Kidney epithelial cell (primary cell): ENCODE results near the gene SFT2D3. TPM values are rescaled to one million over a fixed set of nuclear protein-coding genes. Genes with fewer than 3 reads are reported as not detected.

Source experiments
- DNase-seq: peaks from one replicate; pipeline ENCODE4 v3.0.0-alpha.2; 2010; ENCODE audit warnings: low read depth
- H3K27me3 ChIP-seq: 2 replicates; pipeline ENCODE4 v1.6.0; 2011; ENCODE audit warnings: low read length; ENCODE audit not compliant: control insufficient read depth, insufficient read depth
- H3K36me3 ChIP-seq: 2 replicates; pipeline ENCODE4 v1.5.1; 2011; ENCODE audit warnings: low read length; ENCODE audit not compliant: control insufficient read depth, insufficient read depth
- H3K4me3 ChIP-seq: 2 replicates; pipeline ENCODE4 v1.5.1; 2011; ENCODE audit warnings: low read depth, mild to moderate bottlenecking, control low read depth, low read length
- total RNA-seq: library from RNA; depleted of rRNA; stranded (reverse); fragments of >200 nt; gene quantifications from 2 replicates; pipeline ENCODE4 v1.2.3, GENCODE V29; 2015
- TF ChIP-seq, protein P1 (sequence below): IDR thresholded peaks from 2 replicates; pipeline ENCODE4 v1.5.1; 2011; ENCODE audit warnings: mild to moderate bottlenecking, moderate library complexity, low read length, control low read depth, inconsistent platforms; ENCODE audit not compliant: insufficient read depth, poor library complexity, severe bottlenecking

The SFT2D3 gene
- total RNA-seq, 1 donor from 2014 or later, result 8.7 TPM

DNA sequence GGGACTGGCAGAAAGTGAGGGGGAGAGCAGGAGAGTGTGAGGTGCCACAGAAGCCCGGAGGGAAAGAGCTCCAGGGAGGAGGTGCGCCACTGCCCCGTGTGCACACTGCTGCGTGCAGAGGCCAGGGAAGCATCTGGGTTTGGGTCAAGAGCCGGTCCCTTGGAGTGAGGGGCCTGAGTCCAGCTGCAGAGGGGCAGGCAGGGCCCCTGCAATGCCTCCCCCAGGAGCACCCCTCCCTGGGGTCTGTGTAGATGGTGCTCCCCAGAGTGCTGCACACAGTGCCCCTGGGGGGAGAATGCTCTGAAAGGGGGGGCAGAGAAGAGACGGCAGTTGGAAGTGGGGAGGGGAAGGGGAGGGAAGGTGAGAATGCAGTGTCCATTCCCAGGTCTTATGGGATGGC is 22.3 kb upstream of the SFT2D3 start:
- DNase-seq, result no peak
- Histone ChIP-seq H3K36me3 (no peaks in the 10 kb centered on the region), H3K27me3 (peaks cover 37% of the 10 kb centered on the region), H3K4me3 (no peak overlapping the region)
- TF ChIP-seq, protein P1, sequence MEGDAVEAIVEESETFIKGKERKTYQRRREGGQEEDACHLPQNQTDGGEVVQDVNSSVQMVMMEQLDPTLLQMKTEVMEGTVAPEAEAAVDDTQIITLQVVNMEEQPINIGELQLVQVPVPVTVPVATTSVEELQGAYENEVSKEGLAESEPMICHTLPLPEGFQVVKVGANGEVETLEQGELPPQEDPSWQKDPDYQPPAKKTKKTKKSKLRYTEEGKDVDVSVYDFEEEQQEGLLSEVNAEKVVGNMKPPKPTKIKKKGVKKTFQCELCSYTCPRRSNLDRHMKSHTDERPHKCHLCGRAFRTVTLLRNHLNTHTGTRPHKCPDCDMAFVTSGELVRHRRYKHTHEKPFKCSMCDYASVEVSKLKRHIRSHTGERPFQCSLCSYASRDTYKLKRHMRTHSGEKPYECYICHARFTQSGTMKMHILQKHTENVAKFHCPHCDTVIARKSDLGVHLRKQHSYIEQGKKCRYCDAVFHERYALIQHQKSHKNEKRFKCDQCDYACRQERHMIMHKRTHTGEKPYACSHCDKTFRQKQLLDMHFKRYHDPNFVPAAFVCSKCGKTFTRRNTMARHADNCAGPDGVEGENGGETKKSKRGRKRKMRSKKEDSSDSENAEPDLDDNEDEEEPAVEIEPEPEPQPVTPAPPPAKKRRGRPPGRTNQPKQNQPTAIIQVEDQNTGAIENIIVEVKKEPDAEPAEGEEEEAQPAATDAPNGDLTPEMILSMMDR, result no peak

DNA sequence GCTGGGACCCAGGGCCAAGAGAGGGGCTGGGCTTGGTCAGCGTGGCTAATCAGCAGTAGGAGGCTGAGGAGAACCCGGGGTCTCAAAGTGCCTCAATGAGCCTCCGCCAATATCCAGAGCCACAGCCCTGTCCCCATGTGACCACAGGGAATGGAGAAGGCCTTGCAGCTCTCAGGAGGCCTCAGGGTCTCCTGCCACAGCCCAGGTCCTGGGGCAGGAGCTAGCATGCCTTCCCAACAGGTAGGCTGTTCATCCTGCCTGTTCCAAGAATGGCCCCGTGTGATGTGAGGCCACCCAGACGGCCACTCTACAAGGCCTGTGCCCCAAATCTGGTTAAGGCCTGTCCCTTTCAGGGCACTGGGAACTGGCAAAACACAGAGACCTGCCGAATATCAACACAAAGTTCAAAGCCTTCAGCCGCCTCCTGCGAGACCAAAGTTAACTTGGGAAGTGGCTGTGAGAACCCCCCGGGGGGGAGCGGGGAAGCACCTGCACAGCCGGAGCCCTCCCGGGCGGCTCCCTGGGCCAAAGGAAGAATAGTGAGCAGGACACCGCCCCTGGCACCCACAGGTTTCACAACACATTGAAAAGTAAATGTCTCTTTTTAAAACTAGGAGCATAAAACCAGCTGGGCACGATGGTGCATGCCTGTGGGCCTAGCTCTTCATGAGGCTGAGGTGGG is 21.5 kb upstream of the SFT2D3 start:
- Histone ChIP-seq H3K4me3 (no peak overlapping the region), H3K36me3 (no peaks in the 10 kb centered on the region), H3K27me3 (peaks cover 30% of the 10 kb centered on the region)
- DNase-seq, result no peak
- TF ChIP-seq, protein P1, result no peak

DNA sequence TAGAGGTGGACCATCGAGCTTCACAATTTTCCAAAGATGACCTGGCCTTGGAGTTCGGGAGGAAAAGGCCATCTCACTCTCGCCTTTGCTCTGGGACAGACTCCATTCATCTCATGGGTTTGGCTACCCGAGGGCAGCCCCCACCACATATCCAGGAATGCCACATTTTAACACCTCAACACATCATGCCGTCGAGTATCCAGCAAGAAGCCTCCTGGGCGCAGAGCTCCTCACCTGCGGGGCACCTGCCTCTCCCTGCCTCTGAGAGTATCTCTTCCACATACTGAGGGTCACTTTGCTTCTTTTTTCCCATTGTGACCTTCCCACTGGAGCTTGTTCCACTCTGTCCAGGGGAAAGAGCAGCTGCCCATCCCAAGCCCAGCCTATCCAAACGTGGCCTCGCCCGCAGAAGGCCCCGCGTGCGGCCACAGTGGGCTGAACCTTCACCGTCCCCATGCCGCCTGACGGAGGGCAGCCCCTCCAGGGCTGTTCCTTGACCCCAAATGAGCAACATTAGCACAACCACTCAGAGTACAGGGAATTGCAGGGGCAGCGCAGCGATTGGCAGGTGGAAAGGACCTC is 20.5 kb upstream of the SFT2D3 start:
- TF ChIP-seq, protein P1, result no peak
- H3K4me3 ChIP-seq, result no peak overlapping the region
- no peaks in the 10 kb centered on the region for H3K36me3 ChIP-seq
- no peak for DNase-seq
- peaks cover 26% of the 10 kb centered on the region for H3K27me3 ChIP-seq

DNA sequence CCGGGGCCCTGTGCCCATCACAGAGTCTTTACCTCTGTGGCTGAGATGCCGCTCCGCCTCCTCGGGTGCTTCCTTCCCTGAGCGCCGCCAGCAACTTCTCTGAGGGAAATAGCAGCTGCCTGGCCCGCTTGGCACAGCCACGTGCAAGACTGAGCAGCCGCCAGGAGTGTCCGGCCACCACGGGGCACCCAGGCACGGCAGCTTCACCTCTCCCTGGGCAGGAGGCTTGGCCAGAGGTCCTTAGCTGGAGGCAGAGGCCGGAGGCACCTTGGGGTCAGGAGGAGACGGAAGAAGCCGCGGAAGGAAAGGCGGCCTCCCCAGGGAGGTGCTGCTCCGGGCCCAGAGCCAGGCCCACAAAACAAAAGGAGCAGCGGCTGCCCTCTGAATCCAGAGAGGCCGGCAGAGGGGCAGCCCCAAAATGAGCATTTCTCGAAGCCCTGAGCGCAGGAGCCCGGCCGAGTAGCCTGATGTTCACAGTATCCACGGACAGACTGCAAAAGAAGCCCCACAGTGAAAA is 20.0 kb upstream of the SFT2D3 start:
- Histone ChIP-seq H3K4me3 (no peak overlapping the region), H3K27me3 (peaks cover 26% of the 10 kb centered on the region), H3K36me3 (no peaks in the 10 kb centered on the region)
- TF ChIP-seq, protein P1, result no peak
- DNase-seq, result no peak

DNA sequence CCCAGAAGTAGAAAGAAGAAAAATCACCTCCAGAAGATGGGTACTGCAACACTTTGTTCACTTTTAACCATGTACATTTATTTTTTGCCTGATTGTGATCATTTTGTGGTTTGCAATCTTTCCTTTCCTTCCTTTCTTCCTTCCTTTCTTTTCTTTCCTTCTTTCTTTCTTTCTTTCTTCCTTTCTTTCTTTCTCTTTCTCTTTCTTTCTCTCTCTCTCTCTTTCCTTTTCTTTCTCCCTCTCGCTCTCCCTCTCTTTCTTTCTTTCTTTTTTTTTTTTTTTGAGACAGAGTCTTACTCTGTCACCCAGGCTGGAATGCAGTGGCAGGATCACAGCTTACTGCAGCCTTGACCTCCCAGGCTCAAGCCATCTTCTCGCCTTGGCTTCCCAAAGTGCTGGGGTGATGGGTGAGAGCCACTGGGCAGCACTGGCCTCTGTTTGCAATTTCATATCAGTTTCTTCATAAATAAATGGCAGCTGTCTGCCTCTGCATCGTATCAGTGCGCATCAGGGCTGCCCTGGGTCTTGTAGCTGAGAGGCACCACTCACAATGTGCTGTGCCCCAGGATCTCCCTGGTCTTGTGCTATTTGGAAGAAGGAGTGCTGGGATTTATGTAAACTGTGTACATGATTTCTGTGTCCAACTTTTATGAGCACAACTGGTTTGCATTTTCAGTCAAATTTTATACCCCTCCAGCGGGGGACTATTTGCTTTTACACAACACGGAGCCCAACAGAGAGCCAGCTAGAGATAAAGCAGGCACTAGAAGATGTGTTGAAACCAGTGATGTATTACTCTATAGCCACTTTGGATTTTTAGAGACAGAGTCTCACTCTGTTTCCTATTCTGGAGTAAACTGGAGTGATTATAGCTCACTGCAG is 19.1 kb upstream of the SFT2D3 start:
- DNase-seq, result no peak
- Histone ChIP-seq H3K4me3 (no peak overlapping the region), H3K36me3 (no peaks in the 10 kb centered on the region), H3K27me3 (peaks cover 20% of the 10 kb centered on the region)
- TF ChIP-seq, protein P1, result no peak
